Chondrocyte (in vitro differentiated cells): ENCODE data around the gene CDK7. TPM values are rescaled to one million over a fixed set of nuclear protein-coding genes. Genes with fewer than 3 reads are reported as not detected.

ENCODE experiments used
- DNase-seq: peaks from one replicate; pipeline ENCODE4 v3.0.0; 2021; ENCODE audit warnings: mixed read lengths, low spot score
- H3K27ac Mint-ChIP-seq: one replicate; pipeline ENCODE4 v1.8.0; 2021; ENCODE audit warnings: mild to moderate bottlenecking, moderate library complexity, mixed read lengths; ENCODE audit not compliant: unreplicated experiment
- H3K27me3 Mint-ChIP-seq: 2 replicates; pipeline ENCODE4 v1.8.0; 2021; ENCODE audit warnings: low read depth, mixed read lengths
- H3K36me3 Mint-ChIP-seq: 2 replicates; pipeline ENCODE4 v1.8.0; 2021; ENCODE audit warnings: low read depth, mixed read lengths
- H3K4me1 Mint-ChIP-seq: 2 replicates; pipeline ENCODE4 v1.8.0; 2021; ENCODE audit warnings: low read depth, mild to moderate bottlenecking, mixed read lengths
- H3K4me3 Mint-ChIP-seq: one replicate; pipeline ENCODE4 v1.8.0; 2021; ENCODE audit warnings: mild to moderate bottlenecking, moderate library complexity, mixed read lengths; ENCODE audit not compliant: unreplicated experiment
- H3K9me3 Mint-ChIP-seq: 2 replicates; pipeline ENCODE4 v1.8.0; 2021; ENCODE audit warnings: low read depth, mixed read lengths
- CTCF ChIP-seq: fragments of 200-600 bp; sonication (generic); IDR thresholded peaks from 2 replicates; pipeline ENCODE4 v1.5.0; 2021; ENCODE audit warnings: antibody characterized with exemption, mild to moderate bottlenecking, moderate library complexity
- total RNA-seq: library from RNA; stranded (reverse); gene quantifications from 3 replicates; pipeline ENCODE4 v1.2.1, GENCODE V29; 2021

Gene CDK7
- total RNA-seq, 1 donor from 2014 or later = 42.9 TPM

GRCh38 chr5:69206528-69207190 lies 28.0 kb upstream of the CDK7 start:
- no peak overlapping the region for H3K4me3 Mint-ChIP-seq
- TF ChIP-seq CTCF = no peak
- H3K27me3 Mint-ChIP-seq = no peaks in the 10 kb centered on the region
- H3K27ac Mint-ChIP-seq = peak overlapping the region; percentile 9
- peaks cover 31% of the 10 kb centered on the region for H3K4me1 Mint-ChIP-seq
- no peaks in the 10 kb centered on the region for H3K9me3 Mint-ChIP-seq
- DNase-seq = no peak
- no peaks in the 10 kb centered on the region for H3K36me3 Mint-ChIP-seq

- Mint-ChIP-seq H3K27ac (peak overlapping the region; percentile 75), H3K4me1 (peaks cover 25% of the 10 kb centered on the region), H3K36me3 (no peaks in the 10 kb centered on the region), H3K9me3 (no peaks in the 10 kb centered on the region), H3K27me3 (no peaks in the 10 kb centered on the region), H3K4me3 (no peak overlapping the region)
- DNase-seq = no peak
- no peak for TF ChIP-seq CTCF
Measured at GRCh38 chr5:69209602-69210001, 25.1 kb upstream of the CDK7 start.

- Mint-ChIP-seq H3K36me3 (no peaks in the 10 kb centered on the region), H3K27me3 (no peaks in the 10 kb centered on the region), H3K9me3 (no peaks in the 10 kb centered on the region), H3K4me1 (peaks cover 25% of the 10 kb centered on the region), H3K27ac (no peak overlapping the region), H3K4me3 (no peak overlapping the region)
- no peak for DNase-seq
- TF ChIP-seq CTCF = no peak
Measured at GRCh38 chr5:69211200-69211599, 23.5 kb upstream of the CDK7 start.

- Mint-ChIP-seq H3K27me3 (no peaks in the 10 kb centered on the region), H3K4me1 (peaks cover 21% of the 10 kb centered on the region), H3K4me3 (no peak overlapping the region), H3K27ac (no peak overlapping the region), H3K9me3 (no peaks in the 10 kb centered on the region), H3K36me3 (no peaks in the 10 kb centered on the region)
- TF ChIP-seq CTCF = no peak
- DNase-seq = no peak
Measured at GRCh38 chr5:69212022-69212421, 22.7 kb upstream of the CDK7 start.

GRCh38 chr5:69213513-69214215 lies 21.0 kb upstream of the CDK7 start:
- no peak for DNase-seq
- no peaks in the 10 kb centered on the region for H3K9me3 Mint-ChIP-seq
- H3K27ac Mint-ChIP-seq = no peak overlapping the region
- no peak overlapping the region for H3K4me3 Mint-ChIP-seq
- no peak for TF ChIP-seq CTCF
- no peaks in the 10 kb centered on the region for H3K36me3 Mint-ChIP-seq
- H3K27me3 Mint-ChIP-seq = no peaks in the 10 kb centered on the region
- peaks cover 27% of the 10 kb centered on the region for H3K4me1 Mint-ChIP-seq
